ENCODE results near the gene LGALS9.
"Not testable (repeated sequence)": the region's sequence is repeated elsewhere in the genome, so short reads cannot be mapped to it uniquely, and the experiment has no call there.

- not testable (repeated sequence) for TF ChIP-seq ZNF157, ZNF155, KLF1, ZNF660, ZNF24 (tag by site-specific recombination; IDR thresholded peaks at IDR 0.05)
- TF ChIP-seq, protein P1, sequence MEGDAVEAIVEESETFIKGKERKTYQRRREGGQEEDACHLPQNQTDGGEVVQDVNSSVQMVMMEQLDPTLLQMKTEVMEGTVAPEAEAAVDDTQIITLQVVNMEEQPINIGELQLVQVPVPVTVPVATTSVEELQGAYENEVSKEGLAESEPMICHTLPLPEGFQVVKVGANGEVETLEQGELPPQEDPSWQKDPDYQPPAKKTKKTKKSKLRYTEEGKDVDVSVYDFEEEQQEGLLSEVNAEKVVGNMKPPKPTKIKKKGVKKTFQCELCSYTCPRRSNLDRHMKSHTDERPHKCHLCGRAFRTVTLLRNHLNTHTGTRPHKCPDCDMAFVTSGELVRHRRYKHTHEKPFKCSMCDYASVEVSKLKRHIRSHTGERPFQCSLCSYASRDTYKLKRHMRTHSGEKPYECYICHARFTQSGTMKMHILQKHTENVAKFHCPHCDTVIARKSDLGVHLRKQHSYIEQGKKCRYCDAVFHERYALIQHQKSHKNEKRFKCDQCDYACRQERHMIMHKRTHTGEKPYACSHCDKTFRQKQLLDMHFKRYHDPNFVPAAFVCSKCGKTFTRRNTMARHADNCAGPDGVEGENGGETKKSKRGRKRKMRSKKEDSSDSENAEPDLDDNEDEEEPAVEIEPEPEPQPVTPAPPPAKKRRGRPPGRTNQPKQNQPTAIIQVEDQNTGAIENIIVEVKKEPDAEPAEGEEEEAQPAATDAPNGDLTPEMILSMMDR (tag by site-specific recombination; IDR thresholded peaks at IDR 0.05) = not testable (repeated sequence)
- TF ChIP-seq, protein P2, sequence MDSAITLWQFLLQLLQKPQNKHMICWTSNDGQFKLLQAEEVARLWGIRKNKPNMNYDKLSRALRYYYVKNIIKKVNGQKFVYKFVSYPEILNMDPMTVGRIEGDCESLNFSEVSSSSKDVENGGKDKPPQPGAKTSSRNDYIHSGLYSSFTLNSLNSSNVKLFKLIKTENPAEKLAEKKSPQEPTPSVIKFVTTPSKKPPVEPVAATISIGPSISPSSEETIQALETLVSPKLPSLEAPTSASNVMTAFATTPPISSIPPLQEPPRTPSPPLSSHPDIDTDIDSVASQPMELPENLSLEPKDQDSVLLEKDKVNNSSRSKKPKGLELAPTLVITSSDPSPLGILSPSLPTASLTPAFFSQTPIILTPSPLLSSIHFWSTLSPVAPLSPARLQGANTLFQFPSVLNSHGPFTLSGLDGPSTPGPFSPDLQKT (IDR thresholded peaks at IDR 0.05; ENCODE audit: borderline replicate concordance, low read depth, low read length) = not testable (repeated sequence)
Measured at GRCh38 chr17:27636005-27636520, 5.1 kb downstream of the LGALS9 start.

Data from HEK293 (cell line).